Measurements from ENCODE around the gene C12orf57. TPM values are rescaled to one million over a fixed set of nuclear protein-coding genes. Genes with fewer than 3 reads are reported as not detected.

The C12orf57 gene
- total and polyA plus RNA-seq, 9 of the 15 experiments (the other 6 are each of a cell fraction or from before 2014, with no cell fraction given), result 26.7 to 191 (median 107) TPM

DNA sequence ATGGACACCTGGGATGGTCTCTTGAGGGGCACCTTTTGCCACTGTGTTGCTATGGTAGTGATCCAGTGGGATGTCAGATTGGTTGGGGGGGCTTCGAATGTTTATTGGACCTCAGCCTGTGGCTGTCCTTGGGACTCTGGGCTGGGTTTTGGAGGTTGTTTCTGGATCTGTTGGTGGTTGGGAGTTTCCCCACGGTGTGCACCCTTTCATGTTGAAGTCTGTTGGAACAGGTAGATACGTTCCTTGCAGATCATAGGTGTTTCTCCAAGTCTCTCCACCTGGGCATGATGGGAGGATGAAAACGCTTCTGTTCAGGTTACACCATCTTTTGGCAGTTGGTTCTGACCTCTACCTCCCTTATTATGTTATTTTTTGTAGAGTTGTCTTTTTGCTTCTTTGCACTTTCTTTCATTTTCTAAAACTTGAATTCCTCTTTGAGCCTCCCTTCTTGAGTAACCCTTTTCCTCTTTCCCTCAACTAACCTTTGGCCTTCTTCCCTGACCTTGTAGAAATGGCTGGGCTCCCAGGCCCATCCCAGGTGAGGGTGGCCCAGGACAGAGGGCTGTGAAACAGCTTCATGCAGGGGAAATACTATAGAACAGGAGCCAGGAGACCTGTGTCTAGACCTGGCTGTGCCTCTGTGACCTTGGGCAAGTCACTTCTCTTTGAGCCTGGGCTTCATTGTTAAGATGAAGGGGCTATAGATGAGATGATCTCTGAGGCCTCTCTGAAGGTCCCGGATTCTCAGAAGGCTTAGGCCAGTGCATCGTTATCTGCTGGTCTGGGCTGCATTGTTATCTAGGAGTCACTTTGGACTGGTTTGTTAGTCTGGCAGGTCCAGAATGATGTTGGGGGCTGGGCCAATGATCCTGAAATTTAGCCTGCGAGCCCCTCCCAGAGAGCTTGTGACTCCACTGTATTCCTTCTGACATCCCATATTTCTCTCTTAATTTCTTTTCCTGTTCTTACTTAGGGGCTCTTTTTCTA, 14.1 kb upstream of the C12orf57 start:
- intact Hi-C loops (cut with micrococcal nuclease), result loop anchor here (5.0 kb wide), 1 partner anchor 113 kb away; no protein-coding TSS in a partner anchor
- ATAC-seq (peak; percentile 64), FAIRE-seq (peak; percentile 94), DNase-seq (ENCODE audit: extremely low read depth in 1 of 4, low spot score in 3 of 4) (peak in 2 of 4 experiments; percentile 67 to 83)
- no peaks in the 10 kb centered on the region for H3K27me3 ChIP-seq (ENCODE audit: control insufficient read depth in 2 of 2, insufficient read depth in 2 of 2, low read length in 2 of 2)
- H4K20me1 ChIP-seq (replicated peaks; ENCODE audit: control insufficient read depth, insufficient read depth, low read length), result no peaks in the 10 kb centered on the region
- H3K4me1 ChIP-seq (replicated peaks in 1 of 2; ENCODE audit: control insufficient read depth in 2 of 2, insufficient read depth in 2 of 2, low read length in 2 of 2), result peaks cover 42 to 45% of the 10 kb centered on the region in 2 experiments; a peak in 4 of 5 replicates
- peak overlapping the region; percentile 84 to 93; a peak in 3 of 4 replicates for H3K9ac ChIP-seq (ENCODE audit: insufficient read depth in 1 of 2, low read depth in 2 of 2, low read length in 2 of 2)
- H3K9me3 ChIP-seq (replicated peaks; ENCODE audit: control insufficient read depth, insufficient read depth, low read depth, low read length), result no peaks in the 10 kb centered on the region
- peaks cover 4% of the 10 kb centered on the region for H3K9me1 ChIP-seq (ENCODE audit: control insufficient read depth, insufficient read depth, low read length)
- H2AFZ ChIP-seq (ENCODE audit: low read depth, low read length), result no peak overlapping the region
- in situ Hi-C loops (cut with MboI), result no loop called here
- H3K27ac ChIP-seq (ENCODE audit: extremely low read depth, low read depth, low read length), result peak overlapping the region; percentile 63
- POLR2A ChIA-PET, result interaction anchor here (0.6 to 8.1 kb wide), 7 partner anchors 8 to 233 kb away, joined by 3 to 61 read pairs (median 4); partner anchors contain the start of genes C12orf57, CDCA3 and RNU7-1
- CTCF ChIA-PET (ENCODE audit: low intra/inter-chr PET ratio), result interaction anchor here (0.6 kb wide), 1 partner anchor 28 kb away, joined by 7 read pairs; no protein-coding TSS in a partner anchor
- peak overlapping the region; percentile 87 for H3K4me2 ChIP-seq (ENCODE audit: insufficient read depth, low read length)
- H3K4me3 ChIP-seq, result peak overlapping the region; percentile 76
- H3K79me2 ChIP-seq (ENCODE audit: control insufficient read depth, insufficient read depth, low read length), result peaks cover 55% of the 10 kb centered on the region
- WGBS (ENCODE audit: insufficient coverage, low coverage, missing lambda C conversion rate), result 8% methylated on average over 7 of the region's 7 CpGs
- peaks cover 24% of the 10 kb centered on the region; the same call in 2 of the 3 replicates for H3K36me3 ChIP-seq (ENCODE audit: control insufficient read depth, insufficient read depth, low read length)
- BruUV-seq (replicated peaks), result no TSS peak
- TF ChIP-seq DPF2 (IDR thresholded peaks at IDR 0.05) (peak; percentile 67; the same call in 1 of the 2 replicates), CREB1 (IDR thresholded peaks at IDR 0.05) (no peak), CREB1 (CRISPR knock-in tag; IDR thresholded peaks at IDR 0.05) (no peak), PHF21A (IDR thresholded peaks at IDR 0.05; ENCODE audit: borderline replicate concordance, low read depth) (no peak), CBFA2T2 (conservative IDR thresholded peaks at IDR 0.05) (peak; percentile 23), ZNF263 (CRISPR knock-in tag; IDR thresholded peaks at IDR 0.05; ENCODE audit: borderline replicate concordance) (no peak), TEAD4 (IDR thresholded peaks at IDR 0.05; ENCODE audit: low read length) (peak; percentile 43; the same call in 1 of the 2 replicates), TEAD4 (CRISPR knock-in tag; IDR thresholded peaks at IDR 0.05; ENCODE audit: borderline replicate concordance) (no peak), ZNF695 (CRISPR knock-in tag; IDR thresholded peaks at IDR 0.05) (no peak), KDM1A (IDR thresholded peaks at IDR 0.05) (peak in 1 of 2 experiments; percentile 51; a peak in 2 of 4 replicates), TEAD1 (CRISPR knock-in tag; IDR thresholded peaks at IDR 0.05) (0 out of 4 replicates have a peak, but pooled peaks of 1 of the 2 experiments have one; percentile 33), NFIX (CRISPR knock-in tag; IDR thresholded peaks at IDR 0.05; ENCODE audit: low read depth) (no peak), HDAC2 (IDR thresholded peaks at IDR 0.05) (0 out of 2 replicates have a peak, but pooled peaks have one; percentile 64), RBM25 (IDR thresholded peaks at IDR 0.05; ENCODE audit: low read depth, low read length, severe bottlenecking) (no peak), ESRRA (IDR thresholded peaks at IDR 0.05; ENCODE audit: borderline replicate concordance, low read depth) (peak; percentile 88), KLF6 (CRISPR knock-in tag; IDR thresholded peaks at IDR 0.05; ENCODE audit: borderline replicate concordance) (no peak)
- TF ChIP-seq, protein P1, sequence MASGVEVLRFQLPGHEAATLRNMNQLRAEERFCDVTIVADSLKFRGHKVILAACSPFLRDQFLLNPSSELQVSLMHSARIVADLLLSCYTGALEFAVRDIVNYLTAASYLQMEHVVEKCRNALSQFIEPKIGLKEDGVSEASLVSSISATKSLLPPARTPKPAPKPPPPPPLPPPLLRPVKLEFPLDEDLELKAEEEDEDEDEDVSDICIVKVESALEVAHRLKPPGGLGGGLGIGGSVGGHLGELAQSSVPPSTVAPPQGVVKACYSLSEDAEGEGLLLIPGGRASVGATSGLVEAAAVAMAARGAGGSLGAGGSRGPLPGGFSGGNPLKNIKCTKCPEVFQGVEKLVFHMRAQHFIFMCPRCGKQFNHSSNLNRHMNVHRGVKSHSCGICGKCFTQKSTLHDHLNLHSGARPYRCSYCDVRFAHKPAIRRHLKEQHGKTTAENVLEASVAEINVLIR (CRISPR knock-in tag; IDR thresholded peaks at IDR 0.05), result no peak
